CD4-positive, alpha-beta T cell treated with Interleukin-6 for 4 hours (primary cell): ENCODE data around the gene GLTPD2.
"Not testable (repeated sequence)": the region's sequence is repeated elsewhere in the genome, so short reads cannot be mapped to it uniquely, and the experiment has no call there.

Experiments used
- DNase-seq: peaks from one replicate; pipeline ENCODE4 v3.0.0-alpha.2; 2020; ENCODE audit warnings: mixed read lengths

The GLTPD2 gene

GRCh38 chr17:4811471-4811870 is 22.7 kb downstream of the GLTPD2 start:
- DNase-seq = no peak

DNA sequence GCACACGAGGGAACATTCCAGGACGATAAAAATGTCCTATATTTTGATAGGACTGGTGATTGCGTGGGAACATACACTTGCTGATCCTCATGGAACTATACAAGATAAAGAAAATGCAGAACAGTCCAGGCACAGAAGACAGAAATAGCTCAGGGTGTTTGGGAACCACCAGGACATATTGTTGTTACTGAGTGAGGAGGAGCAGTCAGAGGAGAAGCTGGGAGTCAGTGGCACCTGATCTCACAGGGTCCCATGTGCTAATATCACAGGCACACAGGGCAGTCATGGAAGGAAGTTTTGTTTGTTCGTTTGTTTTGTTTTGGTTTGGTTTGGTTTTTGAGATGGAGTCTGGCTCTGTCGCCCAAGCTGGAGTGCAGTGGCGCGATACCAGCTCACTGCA is 23.9 kb downstream of the GLTPD2 start:
- DNase-seq = no peak

DNA sequence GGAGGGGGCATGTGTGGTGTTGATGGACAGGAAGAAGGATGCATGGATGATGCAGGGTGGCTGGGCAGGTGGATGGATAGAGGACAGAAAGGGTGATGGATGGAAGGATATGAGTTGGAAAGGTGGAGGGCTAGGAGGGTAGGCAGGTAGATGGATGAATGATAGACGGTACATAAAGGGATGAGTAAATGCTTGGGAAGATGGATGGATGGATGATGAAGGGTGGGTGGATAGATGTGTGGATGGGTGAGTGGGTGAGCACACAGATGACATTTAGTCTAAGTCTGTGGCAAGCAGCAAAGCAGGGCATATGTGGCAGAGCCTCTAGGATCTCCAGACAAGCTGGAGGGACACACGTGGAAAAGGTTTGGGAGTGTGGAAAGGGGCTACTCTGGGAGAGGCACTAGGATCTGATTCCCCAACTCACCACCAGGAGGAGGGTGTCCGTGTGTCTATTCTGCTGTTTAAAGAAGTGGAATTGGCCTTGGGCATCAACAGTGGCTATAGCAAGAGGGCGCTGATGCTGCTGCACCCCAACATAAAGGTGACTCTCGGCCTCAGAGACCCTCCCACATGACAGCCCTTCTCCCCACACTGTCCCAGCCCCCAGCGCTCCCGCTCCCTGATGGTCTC is 26.4 kb downstream of the GLTPD2 start:
- no peak for DNase-seq

DNA sequence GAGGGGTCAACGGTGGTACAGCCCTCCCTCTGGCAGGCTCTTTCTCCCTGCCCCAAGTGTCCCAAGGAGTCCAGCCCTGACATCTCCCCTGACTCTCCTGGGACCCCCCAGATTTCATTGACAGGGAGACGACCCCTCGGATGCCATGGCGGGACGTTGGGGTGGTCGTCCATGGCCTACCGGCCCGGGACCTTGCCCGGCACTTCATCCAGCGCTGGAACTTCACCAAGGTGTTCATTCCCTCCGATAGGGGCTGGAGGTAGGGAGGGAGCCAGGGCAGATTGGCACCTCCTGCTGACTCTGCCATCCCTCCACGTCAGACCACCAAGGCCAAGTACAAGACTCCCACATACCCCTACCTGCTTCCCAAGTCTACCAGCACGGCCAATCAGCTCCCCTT is 28.1 kb downstream of the GLTPD2 start:
- no peak for DNase-seq

DNA sequence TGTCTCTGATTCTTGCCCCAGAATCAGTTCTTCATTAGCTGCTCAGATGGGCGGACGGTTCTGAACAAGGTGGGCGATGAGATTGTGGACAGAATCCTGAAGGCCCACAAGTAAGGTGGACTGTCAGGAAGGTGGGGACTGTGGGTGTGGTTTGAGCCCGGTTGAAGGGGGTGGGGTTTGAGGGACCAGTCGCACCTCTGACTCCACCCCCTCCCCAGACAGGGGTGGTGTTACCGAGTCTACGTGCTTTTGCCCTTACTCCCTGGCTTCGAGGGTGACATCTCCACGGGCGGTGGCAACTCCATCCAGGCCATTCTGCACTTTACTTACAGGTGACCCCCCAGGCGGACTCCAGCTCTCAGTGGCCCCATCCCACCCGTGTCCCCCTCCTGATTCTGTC is 29.5 kb downstream of the GLTPD2 start:
- no peak for DNase-seq

- no peak for DNase-seq
Observed at GRCh38 chr17:4822835-4823234, 34.1 kb downstream of the GLTPD2 start.

GRCh38 chr17:4823373-4824089 is 34.8 kb downstream of the GLTPD2 start:
- DNase-seq = no peak

DNA sequence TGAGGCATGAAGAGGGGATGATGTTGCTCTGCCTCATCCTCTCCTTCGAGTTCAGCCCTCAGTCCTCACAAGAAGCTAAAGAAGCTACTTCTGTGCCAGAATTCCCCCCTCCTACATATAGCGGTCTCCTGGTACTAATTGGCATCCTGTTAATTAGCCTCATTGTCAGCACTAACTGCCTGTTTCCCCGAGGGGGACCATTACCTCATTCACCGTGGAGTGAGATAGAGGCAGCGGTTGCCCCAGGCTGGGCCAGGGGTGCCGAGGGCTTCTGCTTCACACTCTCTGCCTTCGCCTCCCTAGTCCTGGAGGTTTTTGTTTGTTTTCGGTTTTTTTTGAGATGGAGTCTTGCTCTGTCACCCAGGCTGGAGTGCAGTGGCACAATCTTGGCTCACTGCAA is 38.6 kb downstream of the GLTPD2 start:
- DNase-seq = no peak

DNA sequence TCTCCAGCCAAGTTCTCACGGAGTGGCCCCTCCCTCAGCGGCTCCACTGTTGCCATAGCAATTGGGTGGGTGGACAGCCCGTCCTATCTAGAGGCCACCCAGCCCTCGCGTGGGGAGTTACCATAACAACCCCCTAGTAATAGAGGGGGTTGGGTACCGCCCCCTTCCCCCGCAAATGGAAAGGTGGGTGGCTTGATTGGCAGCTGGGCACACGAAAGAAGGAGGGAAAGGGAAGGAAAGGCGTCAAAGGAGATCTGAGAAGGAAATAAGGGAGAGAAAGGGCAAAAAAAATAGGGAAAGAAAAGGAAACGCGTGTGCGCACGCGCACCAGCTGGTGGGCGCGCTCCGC is 44.0 kb downstream of the GLTPD2 start:
- not testable (repeated sequence) for DNase-seq

DNA sequence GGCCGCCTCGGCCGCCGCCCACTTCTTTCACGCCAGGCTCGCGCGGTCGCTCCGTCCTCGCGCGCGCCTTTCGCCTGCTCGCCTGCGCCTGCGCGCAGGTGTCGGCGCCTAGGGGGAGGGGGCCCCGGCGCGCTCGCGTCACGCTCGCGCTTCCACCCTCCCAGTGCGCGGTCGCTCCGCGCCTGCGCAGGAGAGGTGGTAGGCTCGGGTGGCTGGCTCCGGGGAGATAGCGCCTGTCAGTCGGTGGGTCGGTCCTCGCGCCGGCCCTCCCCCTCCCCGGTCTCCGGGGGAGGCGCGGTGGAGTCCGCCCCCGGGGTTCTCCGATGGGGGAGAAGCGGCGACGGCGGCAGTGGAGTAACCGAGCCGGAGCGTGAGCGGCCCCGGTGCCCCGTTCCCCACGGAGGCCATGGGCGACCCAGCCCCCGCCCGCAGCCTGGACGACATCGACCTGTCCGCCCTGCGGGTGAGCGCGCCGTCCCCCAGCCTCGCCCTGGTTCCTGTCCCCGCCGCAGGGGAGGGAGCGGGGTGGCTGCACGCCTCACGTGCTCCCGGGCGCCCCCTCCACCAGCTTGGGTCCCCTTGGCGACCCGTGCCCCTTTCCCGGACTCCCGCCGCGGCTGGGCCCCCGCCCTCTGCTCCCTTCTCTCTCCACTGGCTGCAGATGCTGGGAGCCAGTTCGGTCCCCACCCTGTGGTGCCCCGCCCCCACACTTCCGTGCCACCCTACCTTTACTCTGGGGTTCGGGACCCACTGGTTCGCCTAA is 44.6 kb downstream of the GLTPD2 start, which contains the start of gene MINK1:
Gene MINK1, plus strand, starts transcription at position 163 of the 763 bp plus-strand sequence. Its CDS starts 244 bp downstream, at position 407.
- DNase-seq = peak; percentile 91

DNA sequence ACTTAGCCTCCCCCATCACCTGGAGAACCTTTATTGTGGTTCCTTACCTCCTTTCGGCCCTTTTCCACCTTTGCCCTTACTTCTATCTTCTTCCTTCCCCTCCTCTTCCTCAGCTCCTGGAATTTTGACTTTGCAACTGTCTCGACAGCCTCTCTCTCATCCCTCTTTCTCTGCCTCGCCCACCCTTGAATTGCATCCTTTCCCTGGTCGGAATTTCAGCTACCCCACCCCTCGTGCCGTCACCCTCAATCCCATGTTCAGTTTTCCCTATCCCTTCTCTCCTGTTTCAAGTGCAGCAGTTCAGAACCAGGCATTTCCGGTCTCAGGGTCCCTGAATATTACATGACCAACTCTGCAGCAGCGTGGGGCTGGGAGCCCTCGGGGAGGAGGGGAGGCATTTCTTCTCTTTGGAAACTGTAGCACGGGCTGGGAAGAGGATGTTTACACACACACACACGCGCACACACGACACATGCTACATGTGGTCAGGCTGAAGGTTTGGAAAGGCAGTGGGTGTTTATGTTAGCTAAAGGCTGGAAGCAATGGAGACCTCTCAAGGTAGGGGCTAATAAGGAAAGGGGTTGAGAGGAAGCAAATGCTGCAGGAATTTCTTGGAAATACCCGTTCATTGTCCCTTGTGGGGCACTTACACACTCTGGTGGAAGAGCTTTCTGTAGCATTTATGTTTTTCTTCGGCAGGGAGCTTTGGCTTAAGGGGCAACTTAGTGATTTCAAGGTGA is 45.3 kb downstream of the GLTPD2 start:
- DNase-seq = peak; percentile 13

DNA sequence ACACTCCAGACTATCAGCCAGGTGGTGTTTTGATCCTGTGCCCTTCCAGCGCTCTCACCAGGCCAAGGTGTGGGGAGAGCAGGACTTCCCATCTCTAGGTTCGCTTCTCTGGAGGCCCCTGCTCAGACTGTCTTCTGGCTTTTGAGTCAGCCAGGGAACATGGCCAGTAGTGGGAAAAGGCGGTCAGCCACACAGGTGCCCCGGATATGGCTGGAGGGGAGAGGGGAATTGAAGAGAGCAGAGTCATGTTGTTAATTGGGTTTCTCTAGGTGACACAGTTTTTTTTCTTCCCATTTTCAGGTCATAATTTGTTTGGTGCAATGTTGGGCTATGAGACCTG is 45.9 kb downstream of the GLTPD2 start:
- no peak for DNase-seq

- DNase-seq = no peak
Observed at GRCh38 chr17:4836221-4836620, 47.5 kb downstream of the GLTPD2 start.

DNA sequence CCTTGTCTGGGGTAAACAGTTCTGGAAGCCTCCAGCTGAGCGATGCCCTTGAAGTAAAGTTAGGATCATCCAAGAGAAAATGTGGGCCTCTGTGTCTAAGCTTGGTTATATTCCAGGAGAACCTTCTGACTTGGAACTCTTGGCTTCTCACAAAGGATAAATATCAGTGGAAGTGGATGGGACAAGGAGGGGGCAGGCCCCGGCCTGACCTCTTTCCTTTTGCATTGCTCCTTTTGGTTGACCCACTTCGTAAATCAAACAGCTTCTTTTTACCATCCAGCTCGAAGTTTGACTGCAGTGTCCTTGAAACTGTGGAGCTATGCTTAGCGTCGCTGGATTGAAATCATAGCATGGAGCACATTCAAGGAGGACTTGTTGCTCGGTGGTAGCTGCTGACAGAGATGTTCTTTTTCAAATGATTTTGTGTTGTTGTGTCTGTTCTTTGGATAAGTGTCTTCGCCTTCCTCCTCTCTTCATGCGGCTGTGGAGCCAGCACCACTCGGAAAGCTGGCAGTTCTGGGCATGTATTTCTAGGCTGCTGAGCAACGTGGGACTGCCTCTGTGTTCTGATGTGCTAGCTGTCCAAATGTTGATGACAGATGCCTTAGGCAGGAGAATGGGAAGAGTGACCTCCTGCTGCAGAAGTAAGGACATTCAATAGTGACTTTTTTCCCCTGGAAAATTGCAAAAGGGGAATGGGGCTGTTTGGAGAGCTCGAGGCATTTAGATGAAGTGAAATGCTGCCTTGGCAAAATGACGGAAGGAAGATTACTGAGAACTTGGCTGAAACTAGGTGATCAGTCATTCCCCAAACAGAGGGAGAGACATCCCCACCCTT is 48.9 kb downstream of the GLTPD2 start:
- DNase-seq = no peak

- DNase-seq = no peak
Observed at GRCh38 chr17:4838309-4838785, 49.6 kb downstream of the GLTPD2 start.

- DNase-seq = no peak
Observed at GRCh38 chr17:4839221-4839620, 50.5 kb downstream of the GLTPD2 start.
